ENCODE results near the gene PLCD4.

DNA sequence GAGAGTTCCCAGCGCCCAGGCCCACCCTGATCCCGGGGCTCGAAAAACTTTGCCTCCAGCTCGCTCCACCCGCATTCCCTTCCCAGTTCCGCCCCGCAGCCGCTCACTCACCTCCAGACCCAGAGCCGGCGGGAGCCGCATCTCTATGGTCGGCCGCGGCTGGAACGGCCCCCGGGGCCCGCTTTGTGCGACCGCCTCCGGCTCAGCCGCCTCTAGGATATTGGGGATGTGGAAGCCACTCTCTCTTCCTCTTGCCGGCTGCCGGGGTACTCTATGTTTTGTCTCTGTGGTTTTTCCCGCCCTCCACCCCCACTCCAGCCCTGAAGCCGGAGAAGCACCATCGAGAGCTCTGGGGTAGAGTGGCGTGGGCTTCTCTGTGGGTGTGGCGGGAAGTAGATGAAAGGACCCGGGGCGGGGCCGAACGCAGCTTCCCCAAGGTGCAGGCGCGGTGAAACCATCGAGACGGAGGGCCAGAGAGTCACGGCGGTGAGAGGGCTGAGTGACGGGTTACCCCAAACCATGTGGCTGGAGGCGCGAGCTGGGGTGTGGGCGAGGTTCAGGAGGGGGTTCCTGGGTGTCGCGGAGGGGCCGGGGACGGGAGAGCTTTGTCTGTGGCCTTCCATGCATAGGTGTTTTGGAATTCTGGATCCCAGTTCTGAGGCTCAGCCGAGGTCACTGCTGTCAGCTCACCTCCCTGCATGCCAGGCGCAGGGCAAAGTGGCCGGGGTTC, 51.7 kb downstream of the PLCD4 start, which contains the start of the genes BCS1L and ZNF142:
- TF ChIP-seq, protein P1, sequence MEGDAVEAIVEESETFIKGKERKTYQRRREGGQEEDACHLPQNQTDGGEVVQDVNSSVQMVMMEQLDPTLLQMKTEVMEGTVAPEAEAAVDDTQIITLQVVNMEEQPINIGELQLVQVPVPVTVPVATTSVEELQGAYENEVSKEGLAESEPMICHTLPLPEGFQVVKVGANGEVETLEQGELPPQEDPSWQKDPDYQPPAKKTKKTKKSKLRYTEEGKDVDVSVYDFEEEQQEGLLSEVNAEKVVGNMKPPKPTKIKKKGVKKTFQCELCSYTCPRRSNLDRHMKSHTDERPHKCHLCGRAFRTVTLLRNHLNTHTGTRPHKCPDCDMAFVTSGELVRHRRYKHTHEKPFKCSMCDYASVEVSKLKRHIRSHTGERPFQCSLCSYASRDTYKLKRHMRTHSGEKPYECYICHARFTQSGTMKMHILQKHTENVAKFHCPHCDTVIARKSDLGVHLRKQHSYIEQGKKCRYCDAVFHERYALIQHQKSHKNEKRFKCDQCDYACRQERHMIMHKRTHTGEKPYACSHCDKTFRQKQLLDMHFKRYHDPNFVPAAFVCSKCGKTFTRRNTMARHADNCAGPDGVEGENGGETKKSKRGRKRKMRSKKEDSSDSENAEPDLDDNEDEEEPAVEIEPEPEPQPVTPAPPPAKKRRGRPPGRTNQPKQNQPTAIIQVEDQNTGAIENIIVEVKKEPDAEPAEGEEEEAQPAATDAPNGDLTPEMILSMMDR (IDR thresholded peaks at IDR 0.05; ENCODE audit: low read depth, low read length), result no peak
- no peak for TF ChIP-seq EZH2phosphoT487 (IDR thresholded peaks at IDR 0.05; ENCODE audit: low read depth)

Data from OCI-LY3 (cell line).